Measurements from ENCODE around the gene PRKCE.

PRKCE gene

GRCh38 chr2:45750001-45750400 is 98.5 kb downstream of the PRKCE start:
- no peak for TF ChIP-seq CTCF (IDR thresholded peaks at IDR 0.05; ENCODE audit: control insufficient read depth, insufficient read depth, low read depth, low read length, missing control alignments)
- no peak overlapping the region for H3K4me3 ChIP-seq (ENCODE audit: control insufficient read depth, low read depth, low read length)
- no peak for DNase-seq (ENCODE audit: low read depth)

GRCh38 chr2:45750484-45750883 is 99.0 kb downstream of the PRKCE start:
- TF ChIP-seq CTCF (IDR thresholded peaks at IDR 0.05; ENCODE audit: control insufficient read depth, insufficient read depth, low read depth, low read length, missing control alignments) = no peak

GRCh38 chr2:45753381-45753780 is 101.9 kb downstream of the PRKCE start:
- DNase-seq (ENCODE audit: low read depth) = no peak

More at GRCh38 chr2:45750484-45750883, 99.0 kb downstream of the PRKCE start:
- no peak overlapping the region for H3K4me3 ChIP-seq (ENCODE audit: control insufficient read depth, low read depth, low read length)
- no peak for DNase-seq (ENCODE audit: low read depth)

GRCh38 chr2:45754131-45755010 is 102.9 kb downstream of the PRKCE start:
- no peak overlapping the region for H3K4me3 ChIP-seq (ENCODE audit: control insufficient read depth, low read depth, low read length)
- TF ChIP-seq CTCF (IDR thresholded peaks at IDR 0.05; ENCODE audit: control insufficient read depth, insufficient read depth, low read depth, low read length, missing control alignments) = no peak
- no peak for DNase-seq (ENCODE audit: low read depth)

More at GRCh38 chr2:45753381-45753780, 101.9 kb downstream of the PRKCE start:
- no peak for TF ChIP-seq CTCF (IDR thresholded peaks at IDR 0.05; ENCODE audit: control insufficient read depth, insufficient read depth, low read depth, low read length, missing control alignments)
- no peak overlapping the region for H3K4me3 ChIP-seq (ENCODE audit: control insufficient read depth, low read depth, low read length)

GRCh38 chr2:45755585-45756335 is 104.3 kb downstream of the PRKCE start:
- H3K4me3 ChIP-seq (ENCODE audit: control insufficient read depth, low read depth, low read length) = no peak overlapping the region
- peak; percentile 82 for DNase-seq (ENCODE audit: low read depth)
- TF ChIP-seq CTCF (IDR thresholded peaks at IDR 0.05; ENCODE audit: control insufficient read depth, insufficient read depth, low read depth, low read length, missing control alignments) = no peak

GRCh38 chr2:45758018-45758417 is 106.5 kb downstream of the PRKCE start:
- TF ChIP-seq CTCF (IDR thresholded peaks at IDR 0.05; ENCODE audit: control insufficient read depth, insufficient read depth, low read depth, low read length, missing control alignments) = no peak
- no peak for DNase-seq (ENCODE audit: low read depth)

More at GRCh38 chr2:45758018-45758417, 106.5 kb downstream of the PRKCE start:
- no peak overlapping the region for H3K4me3 ChIP-seq (ENCODE audit: control insufficient read depth, low read depth, low read length)
